HG02981 (cell line): ENCODE data around the gene TCERG1L.

ENCODE experiments used
- ATAC-seq: cut with Tn5 transposase; IDR thresholded peaks from one replicate; pipeline ENCODE4 v1.9.1; 2021; ENCODE audit warnings: mild to moderate bottlenecking, moderate library complexity; ENCODE audit not compliant: unreplicated experiment

TCERG1L gene

DNA sequence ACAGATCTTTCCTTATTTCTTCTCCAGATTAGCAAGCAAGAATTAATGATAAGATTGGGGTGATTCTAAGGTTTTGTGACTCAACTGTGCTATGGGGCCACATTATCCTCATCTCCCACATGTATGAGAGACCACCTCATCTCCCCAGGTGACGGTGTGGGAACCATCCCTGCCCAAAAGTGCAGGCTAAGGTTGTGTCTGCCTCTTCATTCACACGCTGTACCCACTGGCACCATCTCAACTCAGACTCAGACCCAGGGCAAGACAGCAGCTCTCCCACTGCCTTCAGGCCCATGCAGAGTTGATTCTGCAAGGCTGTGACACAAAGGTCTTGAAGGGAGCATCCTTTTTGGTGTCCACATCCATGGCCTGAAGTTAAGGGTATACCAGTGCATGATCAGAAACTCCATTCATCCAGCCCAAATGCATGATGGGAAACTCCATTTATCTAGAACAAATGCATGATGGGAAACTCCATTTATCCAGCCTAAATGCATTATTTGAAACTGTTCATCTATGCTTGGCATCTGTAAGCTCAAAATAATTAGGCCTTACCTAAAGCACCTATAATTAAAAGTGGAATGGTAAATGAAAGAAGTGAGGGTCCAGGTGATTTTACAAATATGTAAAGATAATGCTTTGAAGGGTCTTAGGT, 99.4 kb downstream of the TCERG1L start:
- no peak for ATAC-seq

DNA sequence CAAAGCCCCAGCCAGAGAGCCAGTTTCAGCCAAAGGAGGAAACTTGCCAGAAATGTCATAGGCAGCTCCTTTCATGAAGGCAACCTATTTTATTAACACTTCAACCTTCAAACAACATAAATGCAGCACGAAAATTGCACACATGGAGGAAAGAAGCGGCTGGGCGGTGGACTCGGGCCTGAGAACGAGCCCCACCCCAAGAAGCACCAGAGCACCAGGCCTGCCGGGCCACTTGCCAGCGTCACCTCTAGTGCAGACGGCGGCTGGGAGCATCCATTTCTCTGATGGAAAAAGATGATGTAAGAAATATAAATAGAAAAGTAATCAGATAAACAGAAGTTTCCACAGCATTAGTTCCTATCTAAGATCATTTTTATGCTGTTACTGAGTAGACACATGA, 100.0 kb downstream of the TCERG1L start:
- ATAC-seq: no peak

DNA sequence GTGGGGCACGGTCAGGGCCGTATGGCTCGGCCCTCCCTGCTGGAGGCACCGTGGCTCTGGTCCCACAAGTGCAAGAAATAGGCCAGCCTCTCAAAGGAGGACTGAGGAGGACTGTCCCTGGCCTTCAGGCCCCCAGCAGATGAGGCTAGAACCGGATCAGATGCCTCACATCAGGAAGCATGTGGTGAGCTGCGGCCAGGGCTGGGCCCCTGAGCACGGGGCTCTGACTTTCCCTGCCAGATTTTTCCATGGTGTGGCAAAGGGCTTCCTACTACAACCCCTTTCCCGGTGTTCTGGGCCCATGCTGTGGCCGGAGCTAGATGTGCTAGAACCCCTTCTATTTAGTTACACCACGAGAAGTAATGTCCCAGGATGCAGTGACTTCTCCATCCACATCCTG, 100.4 kb downstream of the TCERG1L start:
- ATAC-seq: no peak

DNA sequence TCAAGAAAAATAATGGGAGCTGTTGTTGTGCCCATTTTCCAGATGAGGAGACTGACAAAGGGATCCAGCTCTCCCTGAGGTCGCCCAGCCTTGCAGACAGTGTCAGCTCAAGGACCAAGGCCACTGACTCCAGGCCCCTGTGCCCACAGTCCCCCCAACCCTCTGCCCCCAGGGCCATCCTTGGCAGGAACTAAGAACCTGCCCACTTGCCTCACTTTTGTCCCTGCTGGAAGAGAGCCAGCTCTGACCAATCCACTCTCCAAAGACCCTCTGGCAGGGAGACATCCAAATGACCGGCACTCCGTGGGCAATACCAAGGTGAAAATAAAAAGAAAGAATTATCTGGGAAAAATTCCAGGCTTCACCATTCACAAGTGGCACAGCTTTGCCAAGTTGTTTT, 101.3 kb downstream of the TCERG1L start:
- ATAC-seq: no peak

DNA sequence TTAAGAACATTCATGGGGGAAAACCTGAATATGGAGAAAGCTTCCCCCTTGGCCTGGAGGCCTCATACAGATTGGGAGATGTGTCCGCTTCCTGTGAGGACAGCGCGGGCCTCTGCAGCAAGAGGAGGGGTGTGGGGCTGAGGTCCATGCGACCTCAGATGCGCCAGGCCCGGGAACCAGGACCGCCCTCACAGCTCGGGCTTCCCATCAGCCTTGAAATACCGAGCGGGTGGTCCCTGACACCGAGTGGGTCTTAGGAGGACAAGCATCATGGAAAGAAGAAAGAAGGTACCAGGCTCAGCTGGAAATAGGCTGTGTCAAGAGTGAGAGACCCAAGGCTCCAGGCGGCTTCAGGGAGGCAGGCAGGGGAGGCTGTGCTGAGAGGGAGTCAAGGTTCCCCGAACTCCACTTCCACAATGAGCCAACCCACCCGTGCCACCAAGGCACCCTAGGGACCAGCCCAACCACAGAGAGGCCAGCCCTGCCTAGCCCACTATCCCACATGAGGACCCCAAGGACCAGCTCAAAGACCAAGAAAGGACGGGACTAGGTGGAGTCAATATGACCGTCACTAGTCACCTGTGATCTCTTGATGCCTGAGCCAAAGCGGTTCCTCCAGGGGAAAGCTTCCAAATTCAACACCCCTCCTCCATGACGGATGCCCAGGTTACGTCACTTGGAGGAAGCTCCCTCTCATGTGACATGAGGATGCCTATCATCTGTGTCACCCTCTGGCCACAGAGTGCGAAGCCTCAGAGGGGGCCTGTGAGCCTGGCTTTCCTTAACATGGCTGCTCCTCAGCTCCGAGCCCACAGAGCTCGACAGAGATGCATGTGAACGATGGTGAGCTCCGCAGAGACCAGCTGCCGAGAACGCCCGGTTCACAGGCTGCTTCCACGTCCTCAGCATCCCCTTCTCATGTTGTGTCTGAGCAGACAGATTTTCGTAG, 103.7 kb downstream of the TCERG1L start:
- no peak for ATAC-seq

DNA sequence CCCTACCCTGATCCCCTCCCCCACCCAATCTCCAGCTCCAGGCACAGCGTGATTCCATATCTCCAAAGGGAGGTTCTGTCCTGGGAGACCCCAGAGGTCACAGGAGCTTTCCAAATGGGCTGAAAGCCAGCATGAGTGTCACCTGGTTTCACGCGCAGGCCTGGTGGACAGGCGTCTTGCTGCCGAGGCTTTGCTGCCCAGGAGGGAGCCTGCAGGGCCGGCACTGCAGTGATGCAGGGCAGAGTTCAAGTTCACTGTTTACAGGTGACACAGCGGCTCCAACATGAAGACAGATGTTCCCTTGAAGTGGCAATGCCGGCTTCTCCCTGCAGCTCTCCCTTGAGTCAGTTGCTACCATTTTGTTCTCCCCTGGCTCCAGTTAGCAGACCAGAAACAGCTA, 104.3 kb downstream of the TCERG1L start:
- ATAC-seq: no peak

DNA sequence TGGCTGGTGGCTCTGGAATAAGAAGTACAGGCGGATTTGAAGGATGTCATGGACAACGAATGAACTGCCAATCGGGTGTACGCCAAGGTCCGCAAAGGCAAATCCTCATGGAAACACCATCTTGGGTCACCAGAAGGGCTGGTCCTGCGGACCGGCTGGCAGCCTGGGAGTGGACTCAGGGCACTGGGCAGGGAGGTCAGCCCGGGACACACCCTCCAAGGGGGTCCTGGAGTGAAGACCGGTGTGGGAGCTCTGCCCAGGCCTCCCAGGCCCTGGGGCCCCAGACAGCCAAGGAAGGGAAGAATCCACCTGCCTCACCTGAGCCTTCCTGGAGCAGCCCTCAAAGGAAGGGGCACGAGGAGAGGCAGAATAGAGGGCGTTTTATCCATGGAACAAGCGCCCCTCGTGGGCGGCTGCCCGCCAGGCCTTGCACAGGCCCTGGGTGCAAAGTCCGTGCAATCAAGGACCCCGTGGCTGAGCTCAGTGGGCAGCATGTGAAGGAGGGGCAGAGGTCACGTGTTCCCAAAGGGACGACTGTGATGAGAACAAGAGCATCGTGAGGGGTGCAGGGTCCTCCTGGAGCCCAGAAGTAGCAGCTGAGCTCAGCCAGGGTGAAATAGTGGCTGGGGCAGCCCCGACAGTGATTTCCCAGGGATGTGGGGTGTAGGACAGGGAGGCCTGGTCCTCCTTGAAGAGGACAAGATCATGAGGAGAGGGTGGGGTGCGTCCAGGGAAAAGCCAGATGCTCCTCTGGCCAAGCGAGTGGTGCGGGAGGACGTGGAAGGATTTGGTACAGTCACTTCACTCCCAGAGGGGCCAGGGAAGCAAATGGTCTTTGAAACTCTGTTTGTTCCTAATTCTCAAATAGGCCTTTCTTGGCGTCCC, 105.2 kb downstream of the TCERG1L start:
- no peak for ATAC-seq

GRCh38 chr10:131205556-131205955, 106.0 kb downstream of the TCERG1L start:
- no peak for ATAC-seq

DNA sequence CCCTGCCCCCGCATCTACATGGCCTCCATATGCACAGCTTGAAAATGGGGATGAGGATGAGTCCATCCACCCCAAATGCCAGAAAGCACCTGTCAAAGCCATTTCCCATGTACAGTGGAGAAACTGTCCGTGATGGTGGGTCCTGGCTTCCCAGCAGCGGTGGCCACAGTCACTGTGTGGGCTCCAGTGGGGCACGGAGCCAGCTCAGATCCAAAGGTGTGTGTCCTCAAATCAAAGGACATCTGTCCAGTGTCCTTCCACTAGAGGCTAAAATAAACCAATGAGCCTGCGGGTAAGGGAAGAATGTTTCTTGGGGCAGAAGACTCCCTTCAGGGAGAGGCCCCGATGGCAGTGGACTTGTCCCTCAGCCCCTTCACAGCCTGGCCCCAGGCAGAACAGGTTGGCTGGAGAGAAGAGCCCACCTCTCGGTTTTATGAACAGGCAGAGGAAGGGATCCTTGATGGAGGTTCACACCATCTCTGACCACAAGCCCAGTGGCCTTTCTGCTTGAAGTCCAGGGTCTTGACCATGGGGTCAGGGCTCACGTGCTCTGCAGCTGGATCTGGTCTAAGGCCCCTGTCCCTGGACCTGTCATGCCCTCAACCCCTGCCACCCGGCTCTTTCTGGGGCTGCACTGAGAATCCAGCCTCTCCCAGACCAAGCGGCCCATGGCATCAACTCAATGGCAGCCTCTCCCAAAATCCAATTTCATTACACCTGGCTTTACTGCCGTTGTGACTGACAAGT, 106.9 kb downstream of the TCERG1L start:
- no peak for ATAC-seq

- no peak for ATAC-seq
Observed at GRCh38 chr10:131203456-131204357, 107.8 kb downstream of the TCERG1L start.

DNA sequence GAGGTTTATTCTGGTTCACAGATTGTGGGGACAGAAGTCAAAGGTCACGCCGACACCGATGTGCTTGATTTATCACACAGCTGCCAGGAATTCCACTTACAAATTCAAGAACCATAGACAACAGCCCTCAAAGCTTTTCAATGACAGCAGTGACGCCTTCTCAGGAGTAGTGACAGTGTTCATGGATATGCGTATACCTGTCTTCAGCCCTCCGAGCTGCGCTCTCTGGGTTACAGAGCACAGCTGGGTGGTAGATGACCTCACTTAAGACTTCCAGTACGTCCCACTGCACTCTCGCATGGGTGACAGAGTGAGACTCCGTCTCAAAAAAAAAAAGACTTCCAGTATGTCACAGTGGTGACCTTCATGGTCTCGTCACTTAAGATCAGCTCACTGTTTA, 108.5 kb downstream of the TCERG1L start:
- ATAC-seq: no peak

DNA sequence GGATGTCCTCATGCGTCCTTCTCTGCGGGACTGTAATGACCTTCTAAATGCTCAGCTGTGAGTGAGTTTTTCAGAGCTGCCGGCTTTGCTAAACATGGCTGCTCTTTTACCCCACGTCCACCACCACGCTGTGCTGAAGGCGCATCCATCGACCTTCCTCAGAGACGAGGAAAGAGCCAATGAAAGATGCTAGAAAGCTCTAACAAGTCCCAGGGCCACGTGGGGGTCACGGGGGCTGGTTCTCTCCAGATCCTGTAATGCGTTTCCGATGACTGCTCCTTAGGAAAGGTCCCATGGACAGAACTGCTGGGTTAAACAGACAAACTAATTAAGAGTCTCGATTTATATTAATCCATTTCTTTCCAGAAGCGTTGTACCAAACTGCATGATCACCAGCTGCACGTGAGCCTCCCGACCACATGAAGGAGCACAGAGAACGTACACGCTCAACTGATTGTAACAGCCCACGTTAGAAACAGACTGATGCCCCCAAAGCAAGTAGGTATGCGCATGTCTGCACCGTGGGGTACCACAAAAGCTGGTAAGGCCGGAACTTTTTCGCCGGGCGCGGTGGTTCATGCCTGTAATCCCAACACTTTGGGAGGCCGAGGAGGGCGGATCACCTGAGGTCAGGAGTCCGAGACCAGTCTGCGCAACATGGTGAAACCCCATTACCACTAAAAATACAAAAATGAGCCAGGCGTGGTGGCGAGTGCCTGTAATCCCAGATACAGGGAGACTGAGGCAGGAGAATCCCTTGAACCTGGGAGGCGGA, 109.6 kb downstream of the TCERG1L start:
- no peak for ATAC-seq

DNA sequence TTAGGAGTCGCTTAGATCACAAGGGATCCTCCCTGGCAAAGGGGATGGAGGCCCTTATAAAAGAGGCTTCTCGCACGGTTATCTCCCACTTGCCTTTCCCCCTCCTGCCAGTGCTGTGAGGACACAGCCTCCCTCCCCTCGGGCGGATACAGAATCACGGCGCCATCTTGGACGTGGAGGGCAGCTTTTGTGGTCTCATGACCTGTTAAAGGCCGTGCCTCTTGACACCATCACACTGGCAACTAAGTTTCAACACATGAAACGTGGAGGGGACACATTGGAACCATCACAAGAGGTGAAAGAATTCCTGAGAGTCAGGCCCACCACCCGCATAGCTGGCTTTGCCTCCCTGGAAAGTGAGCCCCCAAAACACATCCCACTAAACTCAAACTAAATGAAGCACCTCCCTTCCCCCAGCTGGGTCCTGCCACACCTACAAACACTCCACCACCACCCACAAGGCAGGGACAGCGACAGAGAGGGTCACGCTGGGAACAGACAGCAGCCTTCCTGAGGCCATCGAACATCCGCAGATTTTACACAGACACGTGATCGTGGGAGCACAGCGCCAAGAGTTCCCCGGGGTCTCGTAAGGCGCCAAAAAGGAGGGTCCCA, 110.6 kb downstream of the TCERG1L start:
- ATAC-seq: no peak

GRCh38 chr10:131199646-131200045, 111.9 kb downstream of the TCERG1L start:
- ATAC-seq: no peak

GRCh38 chr10:131198843-131199242, 112.7 kb downstream of the TCERG1L start:
- no peak for ATAC-seq

DNA sequence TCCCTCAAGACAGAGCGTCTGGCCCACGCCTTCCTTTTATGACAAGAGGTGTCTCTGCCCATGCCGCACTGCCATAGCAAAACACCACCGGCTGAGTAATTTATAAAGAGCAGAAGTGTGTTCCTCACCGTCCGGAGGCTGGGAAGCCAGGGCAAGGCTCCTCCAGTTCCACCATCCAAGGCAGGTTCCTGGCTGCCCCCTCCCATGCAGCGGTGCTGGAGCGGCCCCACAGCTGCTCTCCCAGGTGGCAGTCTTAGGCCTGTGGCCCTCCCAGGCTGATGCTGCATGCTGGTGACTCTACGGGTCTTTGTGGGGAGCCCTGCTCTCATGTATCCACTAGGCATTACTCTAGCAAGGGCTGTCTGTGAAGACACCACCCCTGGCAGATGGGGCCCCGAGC, 113.1 kb downstream of the TCERG1L start:
- ATAC-seq: no peak

GRCh38 chr10:131196176-131196885, 115.2 kb downstream of the TCERG1L start:
- ATAC-seq: no peak
